HG03460 (cell line): Measurements from ENCODE around the gene HEXIM2.

Experiments used
- ATAC-seq: cut with Tn5 transposase; IDR thresholded peaks from one replicate; pipeline ENCODE4 v1.9.1; 2021; ENCODE audit not compliant: unreplicated experiment

Gene HEXIM2

GRCh38 chr17:45143767-45144198, 17.9 kb upstream of the HEXIM2 start:
- ATAC-seq: no peak

- ATAC-seq: no peak
Observed at GRCh38 chr17:45144199-45145034, 17.3 kb upstream of the HEXIM2 start.

- ATAC-seq: no peak
Observed at GRCh38 chr17:45145035-45145389, 16.7 kb upstream of the HEXIM2 start.

GRCh38 chr17:45146166-45146565, 15.5 kb upstream of the HEXIM2 start:
- no peak for ATAC-seq

GRCh38 chr17:45146592-45146889, 15.1 kb upstream of the HEXIM2 start:
- ATAC-seq: no peak

GRCh38 chr17:45146890-45147580, 14.6 kb upstream of the HEXIM2 start:
- ATAC-seq: no peak

- ATAC-seq: no peak
Observed at GRCh38 chr17:45147581-45148182, 14.0 kb upstream of the HEXIM2 start.

GRCh38 chr17:45148183-45149036, 13.3 kb upstream of the HEXIM2 start, which contains the start of gene HEXIM1:
Gene HEXIM1 (plus strand): TSS chr17:45148475. CDS start chr17:45149191, 716 bp downstream.
- ATAC-seq: peak; percentile 65

GRCh38 chr17:45149037-45149668, 12.5 kb upstream of the HEXIM2 start:
- ATAC-seq: peak; percentile 25

GRCh38 chr17:45149669-45150664, 11.7 kb upstream of the HEXIM2 start:
- no peak for ATAC-seq

GRCh38 chr17:45150911-45151809, 10.5 kb upstream of the HEXIM2 start:
- no peak for ATAC-seq

GRCh38 chr17:45155029-45155428, 6.6 kb upstream of the HEXIM2 start:
- no peak for ATAC-seq

- no peak for ATAC-seq
Observed at GRCh38 chr17:45155483-45155882, 6.2 kb upstream of the HEXIM2 start.

GRCh38 chr17:45156242-45156641, 5.4 kb upstream of the HEXIM2 start:
- no peak for ATAC-seq

- peak; percentile 26 for ATAC-seq
Observed at GRCh38 chr17:45160447-45161287, 1.0 kb upstream of the HEXIM2 start.

GRCh38 chr17:45162025-45162687, 481 bp downstream of the HEXIM2 start:
- ATAC-seq: no peak

- no peak for ATAC-seq
Observed at GRCh38 chr17:45164734-45165269, 3.1 kb downstream of the HEXIM2 start.
